Measurements from ENCODE around the gene GLB1L2.
"Not testable (repeated sequence)": the region's sequence is repeated elsewhere in the genome, so short reads cannot be mapped to it uniquely, and the experiment has no call there.

GLB1L2 gene

DNA sequence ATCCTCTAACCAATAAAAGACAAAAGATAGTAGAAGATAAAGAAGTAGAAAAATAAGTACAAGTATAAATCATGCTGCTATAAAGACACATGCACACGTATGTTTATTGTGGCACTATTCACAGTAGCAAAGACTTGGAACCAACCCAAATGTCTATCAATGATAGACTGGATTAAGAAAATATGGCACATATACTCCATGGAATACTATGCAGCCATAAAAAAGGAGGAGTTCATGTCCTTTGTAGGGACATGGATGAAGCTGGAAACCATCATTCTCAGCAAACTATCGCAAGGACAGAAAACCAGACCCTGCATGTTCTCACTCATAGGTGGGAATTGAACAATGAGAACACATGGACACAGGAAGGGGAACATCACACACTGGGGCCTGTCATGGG lies 10.4 kb upstream of the GLB1L2 start:
- H3K4me3 ChIP-seq (ENCODE audit: low read depth, low read length) = not testable (repeated sequence)

DNA sequence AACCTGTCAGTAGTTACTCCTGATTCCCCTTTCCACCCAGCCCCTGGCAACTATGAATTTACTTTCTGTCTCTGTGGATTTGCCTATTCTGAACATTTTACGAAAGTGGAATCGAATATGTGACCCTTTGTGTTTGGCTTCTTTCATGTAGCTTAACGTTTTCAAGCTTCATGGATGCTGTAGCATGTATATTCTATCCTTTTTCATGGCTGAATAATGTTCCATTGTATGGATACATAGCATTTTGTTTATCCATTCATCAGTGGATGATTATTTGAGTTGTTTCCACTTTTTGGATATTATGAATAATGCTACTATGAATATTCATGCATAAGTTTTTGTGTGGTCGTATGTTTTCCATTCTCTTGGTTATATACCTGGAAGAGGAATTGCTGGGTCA lies 9.2 kb upstream of the GLB1L2 start:
- H3K4me3 ChIP-seq (ENCODE audit: low read depth, low read length) = no peak overlapping the region

DNA sequence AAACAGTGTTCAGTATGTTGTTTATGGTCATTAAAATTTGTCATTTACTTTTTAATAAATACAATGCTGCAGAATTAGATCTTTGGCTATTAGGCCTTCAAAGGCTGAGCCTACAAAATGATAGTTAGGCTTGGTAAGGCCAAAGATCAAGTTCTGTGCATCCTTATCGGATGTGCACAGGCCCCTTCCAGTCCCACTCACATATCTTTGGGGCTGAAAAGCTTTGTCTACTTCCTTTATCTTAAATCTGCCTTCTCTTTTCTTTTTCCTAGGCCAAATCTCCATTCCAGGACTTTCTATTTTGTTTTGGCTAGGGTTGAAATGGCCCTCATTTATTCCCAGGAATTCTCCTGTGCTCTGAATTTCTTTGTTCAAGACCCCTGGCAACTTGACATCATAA lies 3.4 kb upstream of the GLB1L2 start:
- no peak overlapping the region for H3K4me3 ChIP-seq (ENCODE audit: low read depth, low read length)

DNA sequence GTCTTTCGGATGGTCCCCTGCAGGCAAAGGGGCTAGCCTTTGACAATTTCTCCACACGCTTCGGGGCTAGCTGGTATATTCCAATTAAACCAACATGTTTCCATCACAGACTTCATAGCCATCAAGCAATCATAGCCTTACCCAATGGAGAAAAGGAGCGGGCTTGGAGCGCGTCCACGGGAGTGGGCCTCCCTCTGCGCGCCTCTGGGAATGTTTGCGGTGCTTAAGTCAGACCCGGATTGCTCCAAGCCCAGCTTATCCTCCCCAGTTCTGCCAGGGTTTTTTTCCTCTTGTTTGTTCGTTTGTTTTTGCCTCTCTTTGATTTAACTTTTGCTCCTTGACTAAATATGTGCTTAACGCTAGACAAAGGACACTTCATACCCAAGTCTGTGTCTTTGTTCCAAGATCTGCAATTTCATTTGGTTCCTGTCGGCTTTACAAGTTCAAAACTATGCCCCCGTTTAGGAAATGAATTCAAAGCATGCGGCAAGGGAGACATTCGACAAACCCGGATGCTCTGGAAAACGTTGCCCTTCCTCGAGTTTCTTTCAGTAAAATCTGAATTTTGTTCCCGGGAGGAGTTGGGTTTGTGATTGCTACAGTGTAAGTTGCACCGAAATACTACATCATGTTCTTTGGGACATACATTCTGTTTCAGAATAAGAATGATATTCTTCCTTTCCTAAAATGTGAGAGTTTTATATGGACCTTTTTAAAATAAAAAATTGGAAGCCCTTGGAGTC lies 1.0 kb upstream of the GLB1L2 start:
- no peak overlapping the region for H3K4me3 ChIP-seq (ENCODE audit: low read depth, low read length)

- peak overlapping the region; percentile 50 for H3K4me3 ChIP-seq (ENCODE audit: low read depth, low read length)
Measured at GRCh38 chr11:134332189-134332631, 422 bp downstream of the GLB1L2 start.

DNA sequence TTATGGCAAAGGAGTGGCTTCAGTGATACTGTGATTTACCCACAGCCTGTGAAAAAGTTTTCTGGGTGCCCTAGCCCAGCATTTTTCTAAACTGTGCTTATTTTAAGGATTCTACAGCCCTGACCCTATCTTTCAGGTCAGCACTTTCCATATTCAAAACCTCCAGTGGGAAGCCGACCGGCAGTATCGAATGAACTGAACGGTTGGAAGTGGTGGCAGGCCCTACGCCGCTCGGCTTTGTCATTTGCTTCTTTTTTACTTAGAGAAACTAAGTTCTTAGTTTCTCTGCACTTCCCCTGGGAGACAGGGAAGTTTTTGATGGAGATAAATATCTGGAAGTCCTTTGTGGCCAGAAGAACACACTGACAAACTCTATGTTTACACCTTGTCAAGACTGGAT lies 994 bp downstream of the GLB1L2 start:
- H3K4me3 ChIP-seq (ENCODE audit: low read depth, low read length) = no peak overlapping the region

DNA sequence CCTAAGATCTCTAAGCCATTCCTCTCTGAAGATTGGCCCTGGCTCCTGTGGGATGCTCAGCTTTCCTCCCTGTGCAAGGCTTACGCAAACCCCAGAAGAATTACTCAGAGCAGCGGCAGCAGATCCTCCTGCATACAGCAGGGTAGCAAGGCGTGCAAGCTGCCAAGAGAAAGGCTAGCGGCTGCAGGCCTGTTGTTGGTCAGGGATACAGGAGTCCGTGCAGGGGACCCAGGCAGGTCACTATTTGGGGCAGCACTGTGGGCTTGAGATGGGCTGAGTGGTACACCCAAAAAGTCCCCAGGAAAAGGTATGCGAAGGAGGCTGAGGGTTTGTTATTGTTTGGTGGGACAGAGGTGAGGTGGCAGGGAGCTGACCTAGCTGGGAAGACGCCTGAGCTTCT lies 1.5 kb downstream of the GLB1L2 start:
- no peak overlapping the region for H3K4me3 ChIP-seq (ENCODE audit: low read depth, low read length)

DNA sequence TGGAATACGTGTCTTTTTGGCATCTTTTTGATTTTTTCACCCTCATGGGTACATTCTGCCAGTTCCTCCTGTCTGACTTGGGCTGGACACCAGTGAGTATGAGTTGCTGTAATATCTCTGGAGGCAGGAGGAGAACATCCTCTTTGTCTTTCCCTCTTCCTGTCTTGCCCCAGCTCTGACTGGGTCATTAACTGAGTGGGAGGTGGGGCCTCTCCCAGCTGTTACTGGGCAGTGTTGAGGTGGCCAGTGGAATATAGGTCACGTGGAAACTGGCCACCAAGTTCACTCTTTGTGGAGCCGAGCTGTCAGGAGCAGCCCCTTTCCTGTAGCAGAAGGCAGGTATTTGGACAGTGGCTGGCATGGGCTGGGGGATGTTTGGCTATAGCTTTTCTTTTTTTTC lies 2.2 kb downstream of the GLB1L2 start:
- H3K4me3 ChIP-seq (ENCODE audit: low read depth, low read length) = no peak overlapping the region

GRCh38 chr11:134334796-134335571 lies 3.2 kb downstream of the GLB1L2 start:
- no peak overlapping the region for H3K4me3 ChIP-seq (ENCODE audit: low read depth, low read length)

DNA sequence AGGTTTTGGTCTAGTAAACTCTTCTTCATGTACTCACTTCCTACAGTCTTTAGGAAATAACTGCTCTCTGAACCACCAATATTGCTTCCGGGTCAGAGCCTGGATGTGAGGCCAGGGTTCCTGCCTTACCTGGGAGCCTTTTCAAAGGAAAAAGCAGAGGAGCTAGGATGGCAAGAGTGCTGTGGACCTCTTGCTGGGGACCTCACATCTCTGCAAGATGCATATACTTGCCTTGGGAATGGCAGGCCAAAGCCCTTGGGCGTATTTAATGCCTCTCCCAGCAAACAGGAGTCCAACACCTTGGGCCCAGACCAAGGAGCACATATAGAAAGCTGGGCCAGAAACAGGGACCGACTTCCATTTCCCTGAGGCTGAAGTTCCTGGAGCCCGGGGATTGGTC lies 5.3 kb downstream of the GLB1L2 start:
- H3K4me3 ChIP-seq (ENCODE audit: low read depth, low read length) = no peak overlapping the region

DNA sequence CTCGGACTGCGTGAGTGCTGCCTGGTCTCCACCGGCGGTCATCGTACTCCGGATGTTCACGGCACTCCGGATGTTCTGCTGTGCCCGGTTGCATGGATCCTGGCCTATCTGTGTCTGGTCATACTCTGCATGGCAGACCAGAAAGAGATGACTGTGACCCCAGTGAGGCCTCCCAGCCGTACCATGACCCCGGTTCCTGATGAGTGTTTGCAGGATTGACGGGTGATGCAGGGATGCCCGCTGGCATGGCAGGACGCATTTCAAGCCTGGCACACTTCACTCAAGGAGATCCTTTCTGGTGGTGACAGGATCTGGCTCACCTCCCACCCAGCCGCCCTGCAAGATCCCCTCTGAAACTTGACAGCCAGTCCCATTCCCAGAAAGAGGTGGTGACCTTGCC lies 6.3 kb downstream of the GLB1L2 start:
- no peak overlapping the region for H3K4me3 ChIP-seq (ENCODE audit: low read depth, low read length)

- H3K4me3 ChIP-seq (ENCODE audit: low read depth, low read length) = no peak overlapping the region
Measured at GRCh38 chr11:134338654-134339053, 6.9 kb downstream of the GLB1L2 start.

GRCh38 chr11:134339756-134340155 lies 8.0 kb downstream of the GLB1L2 start:
- H3K4me3 ChIP-seq (ENCODE audit: low read depth, low read length) = no peak overlapping the region

DNA sequence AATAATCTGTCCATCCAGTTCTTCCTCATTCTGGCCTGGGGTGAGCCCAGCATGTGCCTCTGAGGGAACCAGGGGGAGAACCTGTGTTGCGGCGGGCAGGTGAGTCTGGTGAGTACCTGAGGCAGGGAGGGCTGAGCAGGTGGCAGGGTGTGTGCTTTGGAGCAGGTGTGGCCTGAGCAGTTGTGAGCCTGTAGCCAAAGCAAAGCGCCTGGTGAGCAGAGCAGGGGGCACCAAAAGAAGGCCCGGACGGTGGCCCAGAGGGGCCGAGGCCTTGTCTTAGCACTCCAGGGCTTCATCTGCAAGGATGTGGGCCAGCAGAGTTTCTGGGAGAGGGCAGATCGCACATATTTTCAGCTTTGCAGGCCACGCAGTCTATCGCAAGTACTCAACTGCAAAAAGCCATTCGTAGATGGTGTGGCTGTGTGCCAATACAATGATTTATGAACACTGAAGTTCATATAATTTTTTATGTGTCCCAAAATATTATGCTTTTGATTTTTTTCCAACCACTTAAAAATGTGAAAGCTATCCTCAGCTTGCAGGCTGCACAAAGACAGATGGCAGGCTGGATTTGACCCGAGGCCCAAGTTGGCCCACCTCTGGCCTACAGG lies 8.7 kb downstream of the GLB1L2 start:
- no peak overlapping the region for H3K4me3 ChIP-seq (ENCODE audit: low read depth, low read length)

DNA sequence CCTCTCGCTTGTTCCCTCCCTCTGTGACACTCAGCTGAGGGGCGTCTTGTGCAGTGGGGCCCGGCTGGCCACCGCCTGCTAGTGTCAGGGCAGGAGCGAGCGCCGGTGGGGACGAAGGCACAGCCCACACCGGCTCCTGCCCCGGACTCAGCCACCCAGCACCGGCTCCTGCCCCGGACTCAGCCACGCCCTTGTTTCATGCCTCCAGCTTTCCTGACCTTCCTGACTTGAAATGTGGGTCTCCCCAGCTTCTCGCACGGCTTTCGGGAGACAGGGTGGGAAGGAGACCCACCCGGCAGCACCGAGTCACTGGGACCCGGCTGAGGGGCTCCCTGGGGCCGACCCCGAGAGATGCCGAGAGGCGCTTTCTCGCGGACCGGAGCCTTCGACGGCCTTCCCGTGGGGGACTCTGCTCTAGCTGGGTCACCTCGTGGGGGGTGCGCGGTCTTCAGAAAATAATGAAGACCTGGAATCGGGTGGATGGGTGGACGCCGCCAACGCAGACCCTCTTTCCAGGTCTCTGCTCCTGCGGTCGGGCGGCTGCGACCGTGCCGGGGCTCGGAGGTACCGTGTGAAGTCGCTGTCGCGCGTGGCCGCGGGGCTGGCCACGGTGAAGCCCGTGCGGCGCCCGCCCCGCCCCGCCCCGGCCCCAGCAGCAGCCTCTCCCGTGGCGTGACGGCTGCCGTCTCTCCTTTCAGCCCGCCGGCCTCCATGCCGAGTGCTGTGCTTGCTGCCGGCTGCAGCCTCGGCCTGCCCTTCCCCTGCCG lies 10.2 kb downstream of the GLB1L2 start:
- H3K4me3 ChIP-seq (ENCODE audit: low read depth, low read length) = no peak overlapping the region

DNA sequence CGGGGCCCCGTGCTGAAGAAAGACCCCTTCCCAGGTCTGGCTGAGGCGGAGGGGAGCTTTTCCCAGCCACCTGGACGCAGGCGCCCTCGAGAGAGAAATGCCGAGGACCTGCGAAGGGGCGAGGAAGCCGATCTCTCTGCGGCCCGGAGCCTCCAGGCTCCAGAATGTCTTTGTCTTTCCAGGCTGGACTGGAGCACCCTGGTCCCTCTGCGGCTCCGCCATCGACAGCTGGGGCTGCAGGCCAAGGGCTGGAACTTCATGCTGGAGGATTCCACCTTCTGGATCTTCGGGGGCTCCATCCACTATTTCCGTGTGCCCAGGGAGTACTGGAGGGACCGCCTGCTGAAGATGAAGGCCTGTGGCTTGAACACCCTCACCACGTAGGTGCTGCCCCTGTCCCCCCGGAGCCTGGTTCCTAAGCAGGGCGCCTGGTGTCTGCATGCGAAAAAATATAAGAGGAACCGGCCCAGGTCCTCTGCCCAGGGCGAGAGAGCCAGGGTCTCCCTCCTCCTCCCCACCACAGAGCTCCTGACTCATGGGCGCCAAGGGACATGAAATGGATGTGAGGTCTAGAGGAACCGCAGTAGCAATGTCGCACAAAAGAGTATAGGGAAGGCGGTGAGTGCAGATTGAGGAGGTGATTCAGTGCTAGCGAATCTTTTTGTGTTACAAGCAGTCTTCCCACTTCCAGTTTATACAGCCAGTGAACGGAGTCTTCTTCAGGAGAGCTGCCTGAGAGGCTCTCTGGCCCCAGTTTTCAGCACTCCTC lies 11.0 kb downstream of the GLB1L2 start:
- no peak overlapping the region for H3K4me3 ChIP-seq (ENCODE audit: low read depth, low read length)

DNA sequence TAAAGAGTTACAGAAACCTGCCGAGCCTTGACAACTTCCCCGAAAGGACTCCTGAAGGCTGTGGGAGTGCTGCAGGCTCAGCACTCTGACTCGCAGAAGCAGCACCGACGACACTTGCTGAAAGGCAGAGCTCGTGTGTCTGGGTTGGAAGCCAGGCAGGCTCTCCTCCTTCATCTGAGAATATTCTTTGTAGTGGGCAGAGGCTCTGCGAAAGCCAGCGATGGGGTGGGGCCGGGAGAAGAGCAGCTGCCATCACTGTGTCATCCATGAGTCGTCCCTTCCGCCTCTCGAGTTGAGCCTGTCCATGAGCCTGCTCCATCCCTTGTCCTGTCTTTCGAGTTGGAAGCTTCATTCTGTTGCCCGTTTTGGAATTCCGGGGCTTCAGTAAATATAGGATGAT lies 11.9 kb downstream of the GLB1L2 start:
- H3K4me3 ChIP-seq (ENCODE audit: low read depth, low read length) = no peak overlapping the region

DNA sequence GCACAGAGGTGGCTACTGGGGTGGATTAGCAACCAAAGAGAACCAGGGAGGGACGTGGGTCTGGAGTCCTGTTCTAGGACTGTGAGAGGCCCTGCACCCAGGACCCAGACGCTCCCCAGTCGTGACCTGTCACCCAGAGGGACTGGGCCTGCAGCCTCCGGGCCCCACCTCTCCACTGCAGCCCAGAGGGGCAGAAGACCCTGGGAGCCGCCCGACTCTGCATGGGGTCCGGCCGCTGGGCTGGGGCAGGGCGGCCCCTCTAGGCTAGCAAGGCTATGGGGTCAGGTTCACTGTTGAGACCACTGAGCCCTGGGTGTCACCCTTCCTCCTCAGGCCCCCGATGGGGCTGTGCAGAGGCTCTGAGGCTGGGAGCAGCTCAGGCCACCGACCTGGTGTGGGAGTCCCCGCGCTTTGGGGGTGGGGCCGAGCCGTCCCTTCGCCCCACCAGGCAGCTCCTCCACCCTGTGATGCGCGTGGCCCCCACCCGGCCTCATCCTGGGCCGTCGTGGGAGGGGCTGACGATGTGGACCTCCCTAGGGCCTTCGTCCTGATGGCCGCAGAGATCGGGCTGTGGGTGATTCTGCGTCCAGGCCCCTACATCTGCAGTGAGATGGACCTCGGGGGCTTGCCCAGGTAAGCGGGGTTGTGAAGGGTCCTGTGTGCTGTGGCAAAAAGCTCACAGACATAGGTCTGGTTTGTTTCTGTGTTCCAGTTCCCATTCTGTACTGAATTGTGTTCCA lies 12.9 kb downstream of the GLB1L2 start:
- H3K4me3 ChIP-seq (ENCODE audit: low read depth, low read length) = not testable (repeated sequence)

GRCh38 chr11:134345237-134345550 lies 13.4 kb downstream of the GLB1L2 start:
- no peak overlapping the region for H3K4me3 ChIP-seq (ENCODE audit: low read depth, low read length)

Data from iPS-11a (cell line).